H4 (cell line): Measurements from ENCODE around the gene NIM1K. TPM values are rescaled to one million over a fixed set of nuclear protein-coding genes. Genes with fewer than 3 reads are reported as not detected.
A peak's percentile ranks its signal among the peaks of the same experiment; 100 is the strongest.
"Not testable (repeated sequence)": the region's sequence is repeated elsewhere in the genome, so short reads cannot be mapped to it uniquely, and the experiment has no call there.

Experiments used
- DNase-seq: peaks from one replicate; pipeline ENCODE4 v3.0.0-alpha.2; 2015; ENCODE audit warnings: low spot score
- total RNA-seq: library from RNA; depleted of rRNA; stranded (reverse); fragments of >200 nt; shearing (Covaris generic); gene quantifications from 2 replicates; pipeline ENCODE4 v1.2.3, GENCODE V29; 2014

The NIM1K gene
- total RNA-seq, 1 experiment from 2014 or later: 0.04 TPM

- no peak for DNase-seq
Measured at GRCh38 chr5:43281840-43282658, 90.0 kb downstream of the NIM1K start.

GRCh38 chr5:43286623-43287022, 94.6 kb downstream of the NIM1K start:
- DNase-seq: no peak

GRCh38 chr5:43287493-43287892, 95.5 kb downstream of the NIM1K start:
- DNase-seq: no peak

- DNase-seq: no peak
Measured at GRCh38 chr5:43288269-43288831, 96.3 kb downstream of the NIM1K start.

GRCh38 chr5:43290726-43291125, 98.7 kb downstream of the NIM1K start:
- DNase-seq: no peak

- DNase-seq: no peak
Measured at GRCh38 chr5:43294226-43294625, 102.2 kb downstream of the NIM1K start.

GRCh38 chr5:43295202-43295601, 103.2 kb downstream of the NIM1K start:
- no peak for DNase-seq

GRCh38 chr5:43296835-43297234, 104.8 kb downstream of the NIM1K start:
- DNase-seq: no peak

- DNase-seq: no peak
Measured at GRCh38 chr5:43298443-43298842, 106.4 kb downstream of the NIM1K start.

- DNase-seq: no peak
Measured at GRCh38 chr5:43300112-43300511, 108.1 kb downstream of the NIM1K start.

GRCh38 chr5:43301653-43302091, 109.6 kb downstream of the NIM1K start:
- no peak for DNase-seq

- DNase-seq: no peak
Measured at GRCh38 chr5:43302481-43302880, 110.5 kb downstream of the NIM1K start.

GRCh38 chr5:43303242-43303641, 111.2 kb downstream of the NIM1K start:
- no peak for DNase-seq

GRCh38 chr5:43304525-43304924, 112.5 kb downstream of the NIM1K start:
- no peak for DNase-seq

GRCh38 chr5:43305948-43306565, 114.0 kb downstream of the NIM1K start:
- DNase-seq: peak; percentile 68

GRCh38 chr5:43306954-43307353, 114.9 kb downstream of the NIM1K start:
- not testable (repeated sequence) for DNase-seq

- DNase-seq: no peak
Measured at GRCh38 chr5:43309122-43309521, 117.1 kb downstream of the NIM1K start.

- peak; percentile 36 for DNase-seq
Measured at GRCh38 chr5:43309637-43310036, 117.6 kb downstream of the NIM1K start.

GRCh38 chr5:43312076-43312661, 120.1 kb downstream of the NIM1K start:
- no peak for DNase-seq

GRCh38 chr5:43312699-43313034, 120.6 kb downstream of the NIM1K start:
- DNase-seq: peak; percentile 15

GRCh38 chr5:43313035-43313853, 121.2 kb downstream of the NIM1K start, which contains the start of gene HMGCS1:
Gene HMGCS1, minus strand, starts transcription at chr5:43313412. Its CDS starts 14,447 bp downstream, at chr5:43298965.
- DNase-seq: peak; percentile 100
